GM12892 (cell line): ENCODE data around the gene CKAP4.

Experiments
- DNase-seq: peaks from one replicate; pipeline ENCODE4 v3.0.0; 2011; ENCODE audit not compliant: insufficient read length
- FAIRE-seq: peaks from 2 replicates; lab custom pipeline; 2011; peaks lifted over from hg19 to GRCh38; lab: Jason Lieb, UNC
- POLR2A ChIP-seq: IDR thresholded peaks from 2 replicates; pipeline ENCODE4 v1.6.1; 2011; ENCODE audit warnings: low read depth, low read length, control low read depth
- POLR2AphosphoS5 ChIP-seq: IDR thresholded peaks from 2 replicates; pipeline ENCODE4 v1.6.1; 2011; ENCODE audit warnings: low read depth, low read length, control low read depth
- TAF1 ChIP-seq: IDR thresholded peaks from 2 replicates; pipeline ENCODE4 v1.6.1; 2011; ENCODE audit warnings: low read depth, mild to moderate bottlenecking, control low read depth, low read length, borderline replicate concordance

The CKAP4 gene

GRCh38 chr12:106271575-106272505 is 24.0 kb upstream of the CKAP4 start:
- TF ChIP-seq POLR2AphosphoS5: no peak
- no peak for TF ChIP-seq POLR2A
- TF ChIP-seq TAF1: no peak
- DNase-seq: no peak
- no peak for FAIRE-seq

DNA sequence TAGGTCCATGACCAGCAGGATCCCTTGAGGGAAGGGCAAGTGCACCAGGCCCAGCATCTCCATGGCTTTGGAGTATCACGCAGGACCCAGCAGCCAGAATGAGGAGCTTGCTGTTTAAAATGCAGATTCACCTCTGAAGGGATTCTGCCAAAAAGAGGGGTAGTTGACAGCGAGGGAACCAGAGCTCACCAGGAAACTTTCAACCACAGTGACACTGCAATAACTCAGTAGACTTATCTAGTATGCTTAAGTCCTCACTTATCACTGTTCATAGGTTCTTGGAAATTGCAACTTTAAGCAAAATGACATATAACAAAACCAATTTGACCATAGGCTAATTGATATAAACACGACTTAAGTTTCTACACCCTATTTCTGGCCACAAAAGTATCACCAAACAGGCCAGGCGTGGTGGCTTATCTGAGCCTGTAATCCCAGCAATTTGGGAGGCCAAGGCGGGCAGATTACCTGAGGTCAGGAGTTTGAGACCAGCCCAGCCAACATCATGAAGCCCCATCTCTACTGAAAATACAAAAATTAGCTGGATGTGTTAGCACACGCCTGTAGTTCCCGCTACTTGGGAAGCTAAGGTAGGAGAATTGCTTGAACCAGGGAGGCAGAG is 21.4 kb upstream of the CKAP4 start:
- no peak for TF ChIP-seq TAF1
- no peak for TF ChIP-seq POLR2A
- no peak for TF ChIP-seq POLR2AphosphoS5
- DNase-seq: no peak
- FAIRE-seq: no peak

DNA sequence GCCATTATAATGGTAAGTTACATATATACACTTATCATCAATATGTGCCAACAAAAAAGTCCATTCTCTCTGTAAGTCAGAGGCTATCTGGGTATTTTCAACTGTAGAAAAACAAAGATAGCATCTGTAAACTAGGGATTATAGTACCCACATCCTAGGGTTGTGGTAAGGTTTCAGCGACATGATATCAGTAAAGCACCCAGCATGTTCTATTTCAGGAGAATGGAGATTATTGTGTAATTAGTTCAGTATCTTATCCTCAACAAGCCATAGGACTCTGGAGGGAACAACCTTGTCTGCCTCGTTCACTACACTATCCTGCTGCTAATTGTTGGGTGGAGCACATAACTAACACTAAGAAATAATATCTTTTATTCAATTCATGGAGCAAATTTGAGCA is 19.7 kb upstream of the CKAP4 start:
- DNase-seq (no peak), FAIRE-seq (no peak)
- TF ChIP-seq TAF1: no peak
- no peak for TF ChIP-seq POLR2A
- no peak for TF ChIP-seq POLR2AphosphoS5

GRCh38 chr12:106265116-106265515 is 17.3 kb upstream of the CKAP4 start:
- DNase-seq: no peak
- no peak for FAIRE-seq
- TF ChIP-seq POLR2A (no peak), POLR2AphosphoS5 (no peak), TAF1 (no peak)

DNA sequence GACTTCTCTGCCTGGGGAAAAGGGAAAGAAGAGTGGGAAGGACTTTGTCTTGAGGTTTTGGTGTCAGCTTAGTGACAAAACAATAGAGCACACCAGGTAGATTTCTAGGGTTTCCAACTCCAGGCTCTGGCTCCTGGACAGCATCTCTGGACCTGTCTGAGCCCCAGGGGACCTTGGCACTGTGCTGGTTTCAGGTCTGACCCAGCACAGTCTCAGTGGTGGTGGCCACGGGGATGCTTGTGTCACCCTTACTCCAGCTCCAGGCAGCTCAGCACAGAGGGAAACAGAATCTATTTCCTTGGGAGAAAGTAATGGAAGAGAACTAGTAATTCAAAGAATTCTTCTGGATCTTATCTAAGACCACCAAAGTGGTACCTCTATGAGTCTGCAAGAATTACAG is 11.1 kb upstream of the CKAP4 start:
- DNase-seq (no peak), FAIRE-seq (no peak)
- TF ChIP-seq POLR2A (no peak), POLR2AphosphoS5 (no peak), TAF1 (no peak)

DNA sequence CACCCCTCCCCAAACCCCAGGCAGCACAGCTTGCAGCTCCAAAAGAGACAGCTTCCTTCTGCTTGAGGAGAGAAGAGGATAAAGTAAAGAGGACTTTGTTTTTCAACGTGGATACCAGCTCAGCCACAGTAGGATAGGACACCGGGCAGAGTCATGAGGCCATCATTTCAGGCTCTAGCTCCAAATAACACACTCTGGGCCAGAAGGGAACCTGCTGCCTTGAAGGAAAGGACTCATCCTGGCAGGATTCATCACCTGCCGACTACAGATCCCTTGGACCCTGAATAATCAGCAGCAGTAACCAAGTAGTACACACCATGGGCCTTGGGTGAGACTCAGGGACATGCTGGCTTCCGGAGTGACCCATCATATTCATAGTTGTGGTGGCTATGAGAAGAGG is 10.4 kb upstream of the CKAP4 start:
- DNase-seq (no peak), FAIRE-seq (no peak)
- TF ChIP-seq POLR2AphosphoS5: no peak
- TF ChIP-seq TAF1: no peak
- TF ChIP-seq POLR2A: no peak

GRCh38 chr12:106256524-106256923 is 8.7 kb upstream of the CKAP4 start:
- FAIRE-seq (no peak), DNase-seq (no peak)
- TF ChIP-seq POLR2A: no peak
- no peak for TF ChIP-seq TAF1

- FAIRE-seq: no peak
- DNase-seq: no peak
- no peak for TF ChIP-seq POLR2AphosphoS5
- TF ChIP-seq TAF1: no peak
- TF ChIP-seq POLR2A: no peak
Measured at GRCh38 chr12:106255952-106256351, 8.1 kb upstream of the CKAP4 start.

DNA sequence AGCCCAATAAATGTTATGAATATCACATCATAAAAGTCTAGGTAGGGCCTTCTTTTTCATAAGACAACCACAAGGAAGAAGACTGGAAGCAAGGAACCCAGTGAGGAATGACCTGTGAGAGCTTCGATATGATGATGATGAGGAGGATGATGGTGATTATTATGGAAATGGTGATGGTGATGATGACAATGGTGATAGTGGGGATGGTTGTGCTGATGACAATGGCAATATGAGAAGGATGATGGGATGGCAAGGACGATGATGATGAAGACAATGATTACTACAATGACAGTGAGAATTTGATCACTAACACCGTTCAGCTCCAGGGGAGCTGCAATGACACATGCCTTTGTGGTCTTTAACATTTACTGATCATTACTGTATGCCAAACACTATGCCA is 7.7 kb upstream of the CKAP4 start:
- no peak for FAIRE-seq
- TF ChIP-seq POLR2A (no peak), POLR2AphosphoS5 (no peak), TAF1 (no peak)

GRCh38 chr12:106254724-106255123 is 6.9 kb upstream of the CKAP4 start:
- FAIRE-seq (no peak), DNase-seq (no peak)
- no peak for TF ChIP-seq POLR2A
- no peak for TF ChIP-seq POLR2AphosphoS5
- no peak for TF ChIP-seq TAF1

More for the DNA sequence above, 7.7 kb upstream of the CKAP4 start:
- DNase-seq: no peak

- FAIRE-seq: no peak
- DNase-seq: no peak
- TF ChIP-seq TAF1 (no peak), POLR2A (no peak), POLR2AphosphoS5 (no peak)
Measured at GRCh38 chr12:106251631-106252455, 4.0 kb upstream of the CKAP4 start.
